ENCODE measurements around the gene TEAD2. TPM values are rescaled to one million over a fixed set of nuclear protein-coding genes. Genes with fewer than 3 reads are reported as not detected.

TEAD2 gene
- total and polyA plus RNA-seq, 2 donors (not counting 1 experiment from before 2014, with no cell fraction given), result 5.8 to 12.0 TPM

GRCh38 chr19:49362929-49363267 is 682 bp upstream of the TEAD2 start:
- Histone ChIP-seq H3K27me3 (replicated peaks in 1 of 4; ENCODE audit: control extremely low read depth in 1 of 4, control insufficient read depth in 3 of 4, insufficient read depth in 4 of 4, low read length in 3 of 4) (peaks cover 0 to 10% (median 3%) of the 10 kb centered on the region in 4 experiments), H2AFZ (ENCODE audit: insufficient read depth, low read depth, low read length, poor library complexity, severe bottlenecking) (peak overlapping the region; percentile 77), H3K9me3 (ENCODE audit: control extremely low read depth in 1 of 3, control insufficient read depth in 2 of 3, insufficient read depth in 1 of 3, low read length in 2 of 3) (peaks cover 0 to 9% (median 4%) of the 10 kb centered on the region in 3 donors), H3K4me2 (replicated peaks; ENCODE audit: low read depth, low read length, poor library complexity, severe bottlenecking) (peak overlapping the region; percentile 98), H3K36me3 (replicated peaks in 1 of 2; ENCODE audit: control extremely low read depth in 1 of 2, control insufficient read depth in 1 of 2, extremely low read depth in 1 of 2, insufficient read depth in 2 of 2, low read length in 1 of 2) (no peaks in the 10 kb centered on the region), H3K27ac (ENCODE audit: low read length in 2 of 2) (peak overlapping the region in 1 of 2 donors; percentile 6), H3K79me2 (ENCODE audit: control insufficient read depth, insufficient read depth, low read length) (no peaks in the 10 kb centered on the region), H3K4me3 (ENCODE audit: control extremely low read depth in 1 of 5, extremely low read depth in 1 of 5, insufficient read depth in 1 of 5, low read depth in 2 of 5, low read length in 4 of 5) (peak overlapping the region in 4 of 5 experiments; percentile 45 to 83 (median 58)), H3K4me1 (ENCODE audit: control insufficient read depth in 2 of 2, insufficient read depth in 2 of 2, low read length in 2 of 2) (peaks cover 46 to 56% of the 10 kb centered on the region in 2 donors), H4K20me1 (ENCODE audit: control insufficient read depth, insufficient read depth, low read length, poor library complexity, severe bottlenecking) (no peaks in the 10 kb centered on the region), H3K9ac (ENCODE audit: low read length) (peak overlapping the region; percentile 65)
- DNase-seq (no peak), ATAC-seq (ENCODE audit: low read depth) (no peak)
- H3K4me3 Mint-ChIP-seq, result no peak overlapping the region
- no peaks in the 10 kb centered on the region for H3K27me3 Mint-ChIP-seq
- TF ChIP-seq EZH2 (IDR thresholded peaks at IDR 0.05; ENCODE audit: borderline replicate concordance, insufficient read depth, low read depth, low read length, poor library complexity, severe bottlenecking) (no peak), CTCF (IDR thresholded peaks at IDR 0.05) (no peak)
- H3K9me3 Mint-ChIP-seq (ENCODE audit: insufficient read depth), result no peaks in the 10 kb centered on the region
- POLR2A ChIA-PET, result interaction anchor here (0.9 to 2.7 kb wide), 5 partner anchors 10 to 29 kb away, joined by 3 to 11 read pairs (median 5); partner anchors contain the start of gene CD37
- CTCF ChIA-PET, result interaction anchor here (0.6 to 1.1 kb wide), 5 partner anchors 28 to 86 kb away, joined by 3 to 4 read pairs (median 3); no protein-coding TSS in a partner anchor
- no peak overlapping the region for H3K27ac Mint-ChIP-seq
- intact Hi-C loops (cut with micrococcal nuclease), result loop anchor here (1.0 to 5.0 kb wide), 3 partner anchors 23 to 36 kb away; partner anchors contain the start of gene SLC6A16
- peaks cover 40% of the 10 kb centered on the region for H3K4me1 Mint-ChIP-seq
- WGBS (ENCODE audit: insufficient coverage), result 2% methylated on average over 14 of the region's 14 CpGs

GRCh38 chr19:49361438-49362047 is 673 bp downstream of the TEAD2 start:
- intact Hi-C loops (cut with micrococcal nuclease), result loop anchor here (5.0 kb wide), 1 partner anchor 34 kb away; the partner anchor contains the start of gene SLC6A16

More at GRCh38 chr19:49361438-49362047, 673 bp downstream of the TEAD2 start:
- no peaks in the 10 kb centered on the region for H4K20me1 ChIP-seq (ENCODE audit: control insufficient read depth, insufficient read depth, low read length, poor library complexity, severe bottlenecking)
- H3K27ac Mint-ChIP-seq, result peak overlapping the region; percentile 84
- peak overlapping the region in 4 of 5 experiments; percentile 45 to 83 (median 58) for H3K4me3 ChIP-seq (ENCODE audit: control extremely low read depth in 1 of 5, extremely low read depth in 1 of 5, insufficient read depth in 1 of 5, low read depth in 2 of 5, low read length in 4 of 5)
- 12% methylated on average over 21 of the region's 27 CpGs for WGBS (ENCODE audit: insufficient coverage)
- peak overlapping the region; percentile 65 for H3K9ac ChIP-seq (ENCODE audit: low read length)
- peak overlapping the region; percentile 57 to 70 for H3K27ac ChIP-seq (ENCODE audit: low read length in 2 of 2)
- H3K4me1 Mint-ChIP-seq, result peaks cover 51% of the 10 kb centered on the region
- no peaks in the 10 kb centered on the region for H3K36me3 ChIP-seq (replicated peaks in 1 of 2; ENCODE audit: control extremely low read depth in 1 of 2, control insufficient read depth in 1 of 2, extremely low read depth in 1 of 2, insufficient read depth in 2 of 2, low read length in 1 of 2)
- H3K4me3 Mint-ChIP-seq, result no peak overlapping the region
- H3K9me3 Mint-ChIP-seq (ENCODE audit: insufficient read depth), result no peaks in the 10 kb centered on the region
- DNase-seq (peak; percentile 67), ATAC-seq (ENCODE audit: low read depth) (no peak)
- ChIA-PET POLR2A (interaction anchor here (1.0 to 2.7 kb wide), 3 partner anchors 20 to 26 kb away, joined by 4 to 11 read pairs (median 5); partner anchors contain the start of gene CD37), CTCF (interaction anchor here (0.6 kb wide), 1 partner anchor 33 kb away, joined by 3 read pairs; no protein-coding TSS in a partner anchor)
- no peak for TF ChIP-seq EZH2 (IDR thresholded peaks at IDR 0.05; ENCODE audit: borderline replicate concordance, insufficient read depth, low read depth, low read length, poor library complexity, severe bottlenecking)
- no peak for TF ChIP-seq CTCF (IDR thresholded peaks at IDR 0.05)
- H3K27me3 ChIP-seq (replicated peaks in 1 of 4; ENCODE audit: control extremely low read depth in 1 of 4, control insufficient read depth in 3 of 4, insufficient read depth in 4 of 4, low read length in 3 of 4), result peaks cover 0 to 10% (median 3%) of the 10 kb centered on the region in 4 experiments
- no peaks in the 10 kb centered on the region for H3K27me3 Mint-ChIP-seq
- H3K4me1 ChIP-seq (ENCODE audit: control insufficient read depth in 2 of 2, insufficient read depth in 2 of 2, low read length in 2 of 2), result peaks cover 58 to 70% of the 10 kb centered on the region in 2 donors
- peak overlapping the region; percentile 77 for H2AFZ ChIP-seq (ENCODE audit: insufficient read depth, low read depth, low read length, poor library complexity, severe bottlenecking)
- H3K4me2 ChIP-seq (replicated peaks; ENCODE audit: low read depth, low read length, poor library complexity, severe bottlenecking), result peak overlapping the region; percentile 98
- H3K9me3 ChIP-seq (ENCODE audit: control extremely low read depth in 1 of 3, control insufficient read depth in 2 of 3, insufficient read depth in 1 of 3, low read length in 2 of 3), result peaks cover 0 to 8% (median 4%) of the 10 kb centered on the region in 3 donors
- no peaks in the 10 kb centered on the region for H3K79me2 ChIP-seq (ENCODE audit: control insufficient read depth, insufficient read depth, low read length)

Data from B cell (primary cell).